Epithelial cell of proximal tubule (primary cell): ENCODE data around the gene IL6R. TPM values are rescaled to one million over a fixed set of nuclear protein-coding genes. Genes with fewer than 3 reads are reported as not detected.

Experiments
- DNase-seq: peaks from one replicate; pipeline ENCODE4 v3.0.0-alpha.2; 2011; ENCODE audit warnings: low read depth
- H3K4me3 ChIP-seq: 2 replicates; pipeline ENCODE4 v1.5.1; 2011; ENCODE audit warnings: low read depth, mild to moderate bottlenecking, low read length
- total RNA-seq: library from RNA; depleted of rRNA; stranded (reverse); fragments of >200 nt; gene quantifications from 2 replicates; pipeline ENCODE4 v1.2.3, GENCODE V29; 2015
- TF ChIP-seq, protein P1 (sequence below): conservative IDR thresholded peaks from 2 replicates; pipeline ENCODE4 v1.5.1; 2012; ENCODE audit warnings: low read depth, mild to moderate bottlenecking, low read length

Gene IL6R
- total RNA-seq, 1 donor from 2014 or later: 9.5 TPM

DNA sequence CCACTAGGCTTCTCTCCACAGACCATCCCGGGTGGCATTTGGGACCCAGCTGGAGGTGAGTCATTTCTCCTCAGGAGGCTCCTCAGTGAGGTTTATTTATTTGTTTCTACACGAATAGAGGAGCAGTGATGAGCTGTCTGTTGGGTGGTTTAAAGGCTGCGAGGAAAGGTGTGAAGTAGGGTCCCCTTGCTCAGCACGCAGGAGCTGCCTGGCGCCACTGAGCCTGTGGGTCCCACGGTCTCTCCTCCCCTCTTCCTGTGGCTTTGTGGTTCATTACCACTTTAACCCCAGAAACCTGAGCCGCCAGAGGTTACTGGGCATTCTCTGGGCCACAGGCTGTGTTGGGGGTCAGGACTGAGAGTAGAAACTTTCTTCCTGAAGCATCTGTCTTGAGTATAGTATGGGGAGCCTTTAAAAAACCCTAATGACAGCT is 39.9 kb downstream of the IL6R start:
- TF ChIP-seq, protein P1, sequence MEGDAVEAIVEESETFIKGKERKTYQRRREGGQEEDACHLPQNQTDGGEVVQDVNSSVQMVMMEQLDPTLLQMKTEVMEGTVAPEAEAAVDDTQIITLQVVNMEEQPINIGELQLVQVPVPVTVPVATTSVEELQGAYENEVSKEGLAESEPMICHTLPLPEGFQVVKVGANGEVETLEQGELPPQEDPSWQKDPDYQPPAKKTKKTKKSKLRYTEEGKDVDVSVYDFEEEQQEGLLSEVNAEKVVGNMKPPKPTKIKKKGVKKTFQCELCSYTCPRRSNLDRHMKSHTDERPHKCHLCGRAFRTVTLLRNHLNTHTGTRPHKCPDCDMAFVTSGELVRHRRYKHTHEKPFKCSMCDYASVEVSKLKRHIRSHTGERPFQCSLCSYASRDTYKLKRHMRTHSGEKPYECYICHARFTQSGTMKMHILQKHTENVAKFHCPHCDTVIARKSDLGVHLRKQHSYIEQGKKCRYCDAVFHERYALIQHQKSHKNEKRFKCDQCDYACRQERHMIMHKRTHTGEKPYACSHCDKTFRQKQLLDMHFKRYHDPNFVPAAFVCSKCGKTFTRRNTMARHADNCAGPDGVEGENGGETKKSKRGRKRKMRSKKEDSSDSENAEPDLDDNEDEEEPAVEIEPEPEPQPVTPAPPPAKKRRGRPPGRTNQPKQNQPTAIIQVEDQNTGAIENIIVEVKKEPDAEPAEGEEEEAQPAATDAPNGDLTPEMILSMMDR: no peak
- no peak for DNase-seq
- H3K4me3 ChIP-seq: no peak overlapping the region

DNA sequence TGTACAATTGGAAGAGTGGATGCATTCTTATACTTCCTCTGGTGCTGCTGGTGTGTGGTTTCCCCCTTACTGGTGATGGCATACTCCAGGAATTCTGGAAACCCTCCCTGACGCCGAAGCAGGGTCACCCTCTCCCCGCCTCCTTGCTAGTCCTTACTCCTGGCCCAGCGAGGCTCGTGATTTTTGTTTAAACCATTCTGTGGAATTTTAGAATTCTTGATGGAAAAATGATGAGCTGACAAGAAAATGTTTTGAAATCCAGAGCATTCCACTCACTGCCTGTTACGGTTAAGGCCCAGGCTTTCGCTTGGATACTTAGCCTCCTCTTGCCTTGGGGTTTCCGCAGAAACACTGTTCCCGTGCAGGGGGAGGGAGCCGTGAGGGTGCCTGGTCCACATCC is 41.1 kb downstream of the IL6R start:
- no peak for DNase-seq

DNA sequence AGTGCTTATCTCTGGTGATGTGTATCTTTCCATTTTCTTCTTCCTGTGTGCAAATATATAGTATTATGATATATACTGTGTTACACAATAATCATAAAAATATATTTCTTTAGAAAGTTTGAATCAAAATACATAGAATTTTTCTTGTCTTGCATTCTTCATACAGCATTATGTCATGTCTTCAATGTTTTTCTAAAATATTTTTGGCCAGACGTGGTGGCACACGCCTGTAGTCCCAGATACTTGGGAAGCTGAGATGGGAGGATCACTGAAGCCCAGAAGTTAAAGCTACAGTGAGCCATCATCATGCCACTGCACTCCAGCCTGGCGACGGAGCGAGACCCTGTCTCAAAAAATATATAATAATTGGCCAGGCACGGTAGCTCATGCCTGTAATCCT is 41.6 kb downstream of the IL6R start:
- no peak overlapping the region for H3K4me3 ChIP-seq
- TF ChIP-seq, protein P1: no peak
- DNase-seq: no peak

More for the DNA sequence above, 41.1 kb downstream of the IL6R start:
- H3K4me3 ChIP-seq: no peak overlapping the region
- TF ChIP-seq, protein P1: no peak

DNA sequence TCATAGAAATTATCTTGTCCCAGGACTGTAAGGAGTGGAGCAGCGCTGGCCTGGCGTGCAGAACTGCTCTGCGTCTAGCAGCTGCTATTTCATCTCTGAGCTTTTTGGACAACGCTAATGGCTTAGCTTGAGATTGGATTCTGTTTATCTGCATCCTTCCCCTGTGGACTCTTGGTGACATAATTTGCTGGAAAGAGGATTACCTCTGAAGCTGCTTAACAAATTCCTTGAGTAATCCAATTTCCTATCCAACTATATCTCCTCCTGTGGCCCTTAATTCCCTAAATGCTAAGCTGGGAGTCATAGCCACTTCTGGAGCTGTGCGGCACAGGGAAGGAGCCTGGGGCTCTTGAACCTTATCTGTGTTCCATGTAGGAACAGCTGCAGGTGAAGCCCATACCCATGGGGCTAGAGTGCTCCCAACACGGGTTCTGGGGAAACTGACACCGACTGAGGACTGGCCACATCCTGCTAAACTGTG is 43.2 kb downstream of the IL6R start:
- TF ChIP-seq, protein P1: no peak
- no peak for DNase-seq

DNA sequence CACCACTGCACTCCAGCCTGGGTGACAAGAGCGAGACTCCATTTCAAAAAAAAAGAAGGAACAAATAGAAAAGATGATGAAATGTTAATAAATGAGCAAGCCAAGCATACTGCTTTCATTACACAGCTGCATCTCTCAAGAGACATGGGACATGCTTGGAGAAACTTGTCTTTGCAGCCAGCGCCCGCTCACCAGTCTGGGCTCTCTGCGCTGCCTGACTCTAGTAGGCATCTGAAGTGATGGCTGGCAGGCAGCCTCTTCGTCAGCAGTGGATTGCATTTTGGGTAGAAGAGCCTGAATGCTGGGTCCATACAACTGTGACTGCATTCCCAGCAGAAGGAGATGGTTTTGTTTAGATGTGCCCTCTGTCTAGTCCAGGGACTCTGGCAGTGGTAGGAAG is 48.0 kb downstream of the IL6R start:
- DNase-seq: no peak
- TF ChIP-seq, protein P1: no peak
- H3K4me3 ChIP-seq: no peak overlapping the region

More for the DNA sequence above, 43.2 kb downstream of the IL6R start:
- H3K4me3 ChIP-seq: no peak overlapping the region

DNA sequence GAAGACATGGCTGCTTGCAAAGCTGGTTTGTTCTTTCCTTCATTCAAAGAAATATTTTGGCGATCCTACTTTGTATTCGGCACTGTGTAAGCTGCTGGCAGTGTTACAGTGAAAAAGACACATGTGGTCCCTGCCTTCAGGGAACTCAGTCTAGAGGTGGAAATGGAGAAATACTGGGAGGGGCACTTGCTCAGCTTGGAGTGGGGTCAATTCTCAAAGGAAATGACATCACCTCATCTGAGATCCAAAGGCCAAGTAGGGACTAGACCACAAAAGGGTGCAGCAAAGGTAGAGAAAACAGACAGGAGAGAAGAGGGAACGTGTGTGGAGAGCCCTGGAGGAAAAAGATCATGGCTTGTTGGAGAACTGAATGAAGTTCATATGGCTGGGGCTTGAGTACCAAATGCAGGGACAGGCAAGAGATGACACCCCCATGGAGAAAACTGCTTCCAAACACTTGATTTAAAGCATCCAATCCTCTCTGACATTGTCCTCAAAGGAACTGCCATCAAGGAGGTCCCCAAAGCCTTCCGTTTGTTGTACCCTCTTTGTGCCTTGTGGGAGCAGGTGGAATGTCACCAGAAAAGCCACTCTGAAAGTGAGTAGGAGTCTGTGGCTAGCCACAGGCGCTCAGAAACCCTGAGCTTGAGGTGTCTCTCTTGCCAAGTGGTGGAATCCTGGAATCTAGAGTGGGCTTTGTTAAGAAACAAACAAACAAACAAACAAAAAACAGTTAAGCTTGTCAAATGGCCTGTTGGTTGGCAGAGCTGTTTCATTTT is 48.6 kb downstream of the IL6R start:
- TF ChIP-seq, protein P1: no peak
- DNase-seq: no peak
- H3K4me3 ChIP-seq: no peak overlapping the region
